NCI-H146 treated with DMSO at 0.1 percent for 48 hours (cell line): ENCODE results near the gene COL16A1.

ENCODE experiments used
- DNase-seq: peaks from one replicate; lab custom pipeline; 2025; ENCODE audit not compliant: unreplicated experiment; lab: John Stamatoyannopoulos, UW

COL16A1 gene

DNA sequence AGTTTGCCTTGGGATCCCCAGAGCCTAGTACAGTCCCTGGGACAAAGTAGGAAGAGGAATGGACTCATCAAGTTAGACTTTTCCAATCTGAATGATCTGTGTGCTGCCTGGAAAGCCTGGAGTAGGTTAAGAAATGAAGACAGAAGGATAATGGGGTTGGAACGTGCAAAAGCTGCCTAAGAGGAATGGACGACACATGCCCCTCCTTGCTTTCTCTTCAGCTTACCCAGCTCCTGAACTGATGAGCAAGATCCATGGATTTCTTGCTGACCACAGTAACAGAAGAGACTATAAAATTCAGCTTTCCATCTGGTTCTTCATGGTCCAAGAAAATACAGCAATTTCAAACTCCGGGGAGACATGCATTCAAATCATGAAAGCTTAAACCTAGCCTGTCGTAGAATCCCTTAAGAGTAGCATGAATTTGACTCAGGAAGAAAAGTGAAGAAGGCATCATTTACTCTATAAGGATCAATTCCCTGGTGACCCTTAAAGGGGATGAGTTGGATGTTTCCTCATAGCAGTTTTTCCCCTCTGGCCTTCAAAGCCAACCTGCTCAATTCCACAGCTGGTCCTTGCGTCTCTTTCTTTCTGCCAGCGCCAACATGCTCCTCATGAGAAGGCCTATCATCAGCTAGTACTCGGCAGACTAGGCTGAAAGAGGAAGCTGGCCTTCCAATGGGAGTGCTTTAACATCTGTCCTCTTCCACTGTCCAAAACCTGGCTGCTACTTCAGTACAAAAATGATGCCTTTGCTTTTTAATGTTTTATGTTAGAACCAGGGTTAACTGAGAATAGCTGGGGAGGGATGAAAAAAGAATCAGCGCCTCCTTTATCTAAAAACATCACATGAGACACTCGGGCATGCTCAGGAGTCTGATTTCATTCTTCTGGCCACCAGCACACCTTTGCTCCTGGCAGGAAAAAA, 53.4 kb downstream of the COL16A1 start:
- DNase-seq: no peak

DNA sequence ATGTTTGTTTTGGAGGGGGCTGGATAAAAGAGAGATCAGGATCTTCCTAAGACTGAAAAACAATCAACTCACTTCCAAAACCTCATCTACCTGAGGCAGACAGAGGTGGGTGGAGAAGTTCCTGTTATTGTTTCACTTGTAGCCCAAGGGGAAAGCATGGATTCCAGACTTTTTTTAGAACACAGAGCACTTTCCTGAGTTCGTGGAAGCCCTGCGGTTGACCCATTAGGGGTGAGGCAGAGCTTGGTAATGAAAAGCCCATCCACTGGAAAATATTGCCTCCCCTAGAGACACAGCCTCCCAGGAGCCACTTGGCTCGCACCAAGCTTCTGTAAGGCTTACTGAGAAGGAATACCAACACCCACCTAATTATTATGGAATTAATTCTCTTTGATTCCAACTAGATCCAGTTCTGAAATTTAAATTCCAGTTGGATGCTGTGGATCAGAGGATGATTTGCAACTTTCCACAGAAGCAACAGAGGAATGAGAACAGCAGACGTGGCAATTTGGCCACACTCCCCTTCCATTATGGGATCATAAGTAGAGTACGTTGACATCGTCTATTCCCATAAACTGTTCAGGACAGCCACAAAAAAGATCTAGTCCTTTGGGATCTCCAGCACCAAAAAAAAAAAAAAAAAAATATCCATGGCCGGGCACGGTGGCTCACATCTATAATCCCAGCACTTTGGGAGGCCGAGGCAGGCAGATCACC, 55.0 kb downstream of the COL16A1 start:
- DNase-seq: no peak

DNA sequence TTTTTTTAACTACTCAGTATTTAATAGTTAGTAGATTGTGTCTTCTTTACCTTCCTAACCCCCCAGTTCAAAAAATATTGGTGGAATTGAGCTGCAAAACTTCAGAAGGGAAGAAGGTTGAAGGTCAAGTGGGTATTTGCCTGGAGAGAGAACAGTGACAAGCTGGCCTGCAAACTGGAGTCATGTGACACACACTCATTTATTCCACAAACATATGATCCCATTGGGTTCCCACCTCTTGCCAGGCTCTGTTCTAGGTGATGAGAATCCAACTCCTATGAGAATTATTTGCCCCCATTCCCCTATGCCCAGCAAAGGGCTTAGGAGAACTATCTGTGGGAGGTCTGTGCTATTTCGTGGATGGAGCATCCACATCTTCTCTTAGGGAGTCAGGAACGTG, 55.6 kb downstream of the COL16A1 start:
- DNase-seq: no peak

DNA sequence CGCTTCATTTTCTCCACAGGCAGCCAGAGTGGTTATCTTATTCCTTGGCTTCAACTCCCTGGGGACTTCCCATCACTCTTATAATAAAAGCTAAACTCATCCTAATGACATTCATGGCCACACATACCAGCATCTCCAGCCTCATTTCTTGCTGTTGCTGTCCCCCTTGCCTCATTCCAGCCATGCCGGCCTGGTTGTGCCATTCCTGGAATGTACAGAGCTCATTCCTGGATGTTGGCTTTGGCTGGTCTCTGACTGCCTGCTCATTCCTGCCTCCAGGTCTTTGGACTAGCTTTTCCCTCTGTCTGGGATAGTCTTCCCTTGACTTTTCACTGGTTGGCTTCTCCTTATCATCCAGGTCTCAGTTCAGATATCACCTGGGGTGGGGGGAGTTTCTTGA, 56.7 kb downstream of the COL16A1 start:
- DNase-seq: no peak

DNA sequence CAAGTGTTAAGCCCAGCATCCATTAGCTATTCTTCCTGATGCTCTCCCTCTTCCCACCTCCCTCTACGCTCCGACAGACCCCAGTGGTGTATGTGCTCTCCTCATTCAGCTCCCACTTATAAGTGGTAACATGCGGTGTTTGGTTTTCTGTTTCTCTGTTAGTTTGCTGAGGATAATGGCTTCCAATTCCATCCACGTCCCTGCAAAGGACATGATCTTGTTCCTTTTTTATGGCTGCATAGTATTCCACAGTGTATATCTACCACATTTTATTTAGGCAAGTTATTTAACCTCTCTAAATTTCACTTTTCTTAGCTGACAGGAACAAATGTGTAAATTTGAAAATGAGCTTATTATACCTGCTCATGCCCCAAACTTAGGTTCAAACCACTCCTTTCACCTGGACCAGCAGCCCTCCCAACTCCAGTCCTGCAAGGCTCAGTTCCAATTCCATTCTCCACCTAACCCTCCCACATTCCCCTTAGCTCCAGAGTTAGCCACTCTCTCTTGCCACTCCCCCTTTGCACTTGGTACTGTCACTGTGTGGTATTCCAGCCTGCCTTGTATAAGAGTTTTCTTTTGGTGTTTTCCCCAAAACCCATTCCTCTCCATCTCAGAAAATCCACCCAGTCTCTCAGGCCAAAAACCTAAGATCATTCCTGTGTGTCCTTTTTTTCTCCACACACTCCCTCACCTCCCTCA, 57.4 kb downstream of the COL16A1 start:
- DNase-seq: no peak

DNA sequence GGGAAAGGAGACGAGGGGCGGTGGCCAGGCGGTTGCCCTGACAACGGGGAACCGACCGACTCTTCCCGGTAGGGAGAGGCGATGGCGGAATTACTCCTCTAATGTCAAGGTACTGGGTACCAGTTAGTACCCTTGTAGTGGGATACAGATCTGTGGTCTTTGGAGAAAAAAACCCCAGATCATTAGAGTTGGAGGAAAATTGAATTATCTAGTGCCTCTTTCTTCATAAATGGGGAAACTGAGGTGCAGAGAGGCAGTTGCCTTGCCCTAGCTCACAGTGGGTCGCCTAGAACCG, 58.6 kb downstream of the COL16A1 start:
- DNase-seq: no peak

DNA sequence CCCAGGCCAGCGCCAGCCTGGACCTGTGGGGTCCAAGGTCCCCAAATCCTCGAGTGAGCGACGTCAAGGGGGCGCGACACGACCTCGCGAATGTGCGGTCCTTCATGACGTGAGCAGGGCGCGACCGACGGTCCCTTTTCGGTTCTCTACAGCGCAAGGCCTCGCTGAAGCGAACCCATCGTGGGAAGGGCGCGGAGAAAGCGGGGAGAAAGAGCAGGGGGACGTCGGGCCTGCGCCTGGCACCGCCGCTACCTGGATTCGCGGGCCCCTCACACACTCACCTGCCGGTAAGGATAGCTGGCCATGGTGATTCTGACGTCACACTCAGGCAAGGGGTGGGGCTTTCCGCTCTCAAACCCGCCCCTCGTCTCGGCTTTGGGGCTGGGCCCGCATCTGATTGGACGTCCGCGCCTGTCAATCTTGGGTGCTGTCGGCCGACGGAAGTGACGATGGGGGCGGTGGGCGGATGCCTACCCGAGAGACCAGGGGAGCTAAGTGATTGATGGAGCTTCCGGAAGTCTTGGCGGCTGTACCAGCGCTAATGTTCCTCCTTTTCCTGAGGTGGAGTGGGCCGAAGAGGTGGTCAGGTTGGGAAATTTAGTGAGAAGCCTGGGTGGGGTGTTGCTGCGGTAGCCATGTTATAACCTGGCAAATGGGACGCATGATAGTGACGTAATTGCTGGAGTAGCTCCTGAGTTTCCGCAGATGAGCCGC, 59.1 kb downstream of the COL16A1 start, which contains the start of gene PEF1:
TSS of gene PEF1 (minus strand) at position 317 of the 714 bp plus-strand sequence. CDS start at position 305, 12 bp downstream.
- peak; percentile 96 for DNase-seq

DNA sequence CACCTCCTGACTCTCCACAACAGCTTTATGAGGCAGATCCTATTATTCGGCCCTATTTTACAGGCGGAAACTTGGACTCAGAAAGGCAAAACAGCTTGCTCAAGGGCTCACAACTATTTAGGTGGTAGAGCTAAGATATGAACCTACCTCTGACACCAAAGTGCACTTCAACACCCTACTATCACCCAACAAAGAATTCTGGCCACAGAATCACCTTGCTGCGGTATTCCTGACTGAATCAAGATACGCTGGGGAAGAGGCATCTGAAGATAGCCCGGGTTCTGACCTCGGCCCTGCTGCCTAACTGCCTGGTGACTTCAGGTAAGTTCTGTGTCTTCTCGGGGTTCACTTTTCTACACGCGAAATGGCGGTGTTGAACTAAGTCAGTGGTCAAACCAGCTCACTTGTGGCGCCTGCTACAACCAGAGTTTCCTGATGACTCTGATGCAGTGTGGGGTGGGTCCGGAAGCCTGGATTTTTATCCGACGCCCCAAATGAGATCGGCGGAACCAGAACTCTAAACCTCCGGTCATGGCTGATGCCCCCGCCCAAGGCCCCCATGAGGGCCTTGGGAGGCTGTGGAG, 59.7 kb downstream of the COL16A1 start:
- DNase-seq: no peak

DNA sequence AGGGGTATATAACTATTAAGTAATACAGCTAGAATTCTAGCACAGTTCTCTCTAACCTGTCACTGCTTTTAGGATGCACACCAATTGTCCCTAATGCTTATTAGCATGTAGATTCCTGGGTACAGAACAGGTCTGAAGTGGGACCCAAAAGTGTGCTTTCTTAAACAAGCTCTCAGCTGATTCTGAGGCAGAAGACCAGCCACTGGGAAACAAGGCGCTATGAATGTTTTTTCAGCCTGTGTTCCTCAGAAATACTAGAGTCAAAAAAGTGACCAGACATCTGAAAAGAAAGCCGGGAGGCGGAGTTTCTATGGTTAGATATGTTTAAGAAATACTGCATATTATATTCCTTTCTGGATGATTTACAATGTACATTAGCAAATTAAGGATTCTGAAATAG, 60.9 kb downstream of the COL16A1 start:
- DNase-seq: no peak

DNA sequence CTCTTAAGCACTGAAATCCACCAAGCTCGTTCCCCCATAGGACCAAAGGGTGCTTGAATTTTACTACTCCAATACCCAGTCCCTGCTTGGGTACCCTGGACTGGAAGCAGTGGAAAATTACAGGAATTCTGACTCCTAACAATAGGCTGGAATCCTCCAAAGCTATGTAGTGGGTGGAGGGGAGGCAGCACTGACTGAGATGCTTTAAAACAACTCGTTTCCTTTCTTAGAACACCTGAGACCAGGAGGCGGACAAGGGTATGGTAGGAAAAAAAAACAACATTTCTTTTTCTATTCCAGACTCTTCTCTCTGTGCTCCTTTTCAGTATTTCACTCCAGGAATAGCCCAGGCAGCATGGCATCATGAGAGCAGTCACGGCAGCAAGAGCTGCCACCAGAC, 61.5 kb downstream of the COL16A1 start:
- DNase-seq: no peak

DNA sequence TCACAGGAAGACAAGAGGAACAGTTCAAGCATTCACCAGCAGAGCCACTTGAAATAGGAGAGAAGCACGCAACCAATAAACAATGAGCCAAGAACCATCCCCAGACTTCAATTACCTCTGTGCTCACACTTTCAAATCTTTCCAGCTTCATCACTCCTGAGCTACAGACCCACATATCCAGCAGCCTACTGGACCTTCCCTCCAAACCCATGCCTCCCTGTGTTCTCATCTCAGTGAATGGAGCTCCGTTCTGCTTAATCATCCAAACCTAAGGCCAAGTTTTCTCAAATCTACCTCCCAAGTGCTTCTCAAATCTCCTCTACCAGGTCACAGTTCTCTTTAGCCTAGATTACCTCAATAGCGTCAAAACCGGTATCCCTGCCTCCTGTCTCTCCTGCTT, 62.9 kb downstream of the COL16A1 start:
- DNase-seq: no peak

DNA sequence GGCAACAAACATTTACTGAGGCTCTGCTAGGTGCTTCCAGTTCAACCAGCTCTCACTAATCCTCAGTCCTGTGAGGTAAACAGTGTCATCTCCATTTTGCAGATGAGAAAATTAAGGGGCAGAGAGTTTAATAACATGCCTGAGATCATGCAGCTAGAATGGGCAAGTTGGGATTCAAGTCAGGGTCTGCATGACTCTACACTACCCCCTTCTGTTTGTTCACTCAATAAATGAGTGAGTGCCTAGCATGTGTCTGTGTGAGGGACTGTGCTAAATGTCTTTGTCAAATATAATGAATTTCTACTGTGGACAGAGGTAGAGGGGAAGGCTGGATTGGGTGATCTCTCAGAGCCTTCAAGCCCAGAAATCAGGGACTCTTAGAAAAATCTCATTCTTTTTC, 63.6 kb downstream of the COL16A1 start:
- DNase-seq: no peak

DNA sequence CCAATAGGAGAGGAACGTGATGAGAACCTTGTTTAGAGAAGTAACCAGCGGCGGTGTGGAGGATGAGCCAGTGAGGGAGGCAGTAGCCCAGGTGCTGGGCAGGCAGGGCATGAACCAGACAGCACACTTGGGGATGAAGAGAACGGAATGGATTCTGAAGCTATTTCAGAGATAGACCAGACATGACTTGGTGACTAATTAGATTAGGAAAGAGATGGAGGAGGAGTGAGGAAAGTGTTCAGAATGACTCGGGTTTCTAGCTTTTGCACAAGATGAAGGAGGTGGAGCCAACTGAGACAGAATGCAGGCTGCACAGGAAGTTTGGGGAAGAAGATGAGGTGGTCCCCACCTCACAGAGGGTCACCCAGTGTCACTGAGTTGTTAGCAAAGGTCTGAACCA, 64.3 kb downstream of the COL16A1 start:
- no peak for DNase-seq

DNA sequence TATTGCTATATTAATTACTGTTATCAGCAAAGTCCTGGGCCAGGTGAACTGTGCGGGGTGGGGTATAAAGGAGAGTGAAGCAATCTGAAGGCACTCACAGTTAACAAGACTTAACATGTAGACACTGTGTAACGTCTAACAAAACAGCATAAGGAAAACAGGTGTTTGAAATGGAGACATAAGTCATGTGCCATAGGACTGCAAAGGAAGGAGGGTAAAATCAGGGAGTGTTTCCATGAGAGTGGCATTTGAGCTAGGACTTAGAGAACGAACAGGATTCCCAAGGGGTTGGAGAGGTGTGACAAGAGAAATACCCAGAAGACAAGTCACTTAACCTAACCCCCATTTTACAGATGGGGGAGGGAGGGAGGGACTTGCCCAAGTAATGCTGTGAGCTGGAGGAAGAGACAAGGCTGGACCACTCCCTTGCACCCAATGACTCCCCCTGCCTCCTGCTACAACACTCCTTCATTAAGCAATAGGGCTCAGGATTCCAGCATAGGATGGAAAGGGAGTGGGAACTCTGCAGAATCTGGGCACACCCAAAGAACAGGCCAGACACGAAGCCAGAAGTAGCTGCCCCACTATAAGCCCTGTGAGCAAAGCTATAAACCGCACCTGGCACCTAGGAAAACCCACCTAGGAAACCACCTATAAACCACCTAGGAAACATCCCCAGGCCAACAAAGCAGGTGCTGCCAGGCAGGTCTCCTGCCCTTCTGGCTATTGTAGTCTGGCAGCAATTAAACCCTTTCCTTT, 65.7 kb downstream of the COL16A1 start:
- no peak for DNase-seq

DNA sequence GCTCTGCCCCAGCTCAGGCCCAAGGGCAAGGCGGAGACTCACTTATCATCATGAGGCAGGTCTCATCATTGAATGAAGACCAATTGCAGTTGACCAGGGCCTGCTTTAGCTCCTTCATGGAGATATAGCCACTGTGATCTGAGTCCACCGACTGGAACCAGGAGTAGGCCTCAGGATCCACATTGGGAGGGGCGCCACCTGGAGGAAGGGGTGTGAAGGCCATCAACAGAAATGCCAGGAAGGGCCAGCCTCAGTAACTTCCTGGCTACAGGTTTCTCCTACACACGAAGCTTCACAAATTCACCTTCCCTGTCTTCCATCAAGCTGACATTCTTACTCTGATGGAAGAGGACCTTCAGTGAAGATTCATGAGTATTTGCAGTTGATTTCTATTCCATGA, 70.7 kb downstream of the COL16A1 start:
- DNase-seq: no peak

DNA sequence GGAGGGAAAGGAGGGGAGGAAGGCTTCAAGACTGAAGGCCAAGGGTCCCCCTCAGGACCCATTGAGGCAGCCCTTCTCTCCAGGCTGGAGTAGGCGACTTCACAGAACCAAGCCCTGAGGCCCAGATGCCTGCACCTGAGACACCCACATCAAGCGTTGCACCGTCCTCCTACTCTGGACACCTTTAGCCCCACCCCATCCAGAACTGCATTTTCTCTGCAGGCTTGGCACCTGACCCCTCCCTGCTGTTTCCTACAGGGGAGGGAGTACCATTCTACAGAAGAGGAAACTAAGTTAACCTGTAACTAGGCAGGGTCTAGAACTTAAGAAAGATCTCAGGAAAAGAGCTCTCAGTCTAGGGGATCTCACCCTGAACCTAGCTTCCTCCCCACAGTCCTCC, 71.2 kb downstream of the COL16A1 start:
- no peak for DNase-seq

DNA sequence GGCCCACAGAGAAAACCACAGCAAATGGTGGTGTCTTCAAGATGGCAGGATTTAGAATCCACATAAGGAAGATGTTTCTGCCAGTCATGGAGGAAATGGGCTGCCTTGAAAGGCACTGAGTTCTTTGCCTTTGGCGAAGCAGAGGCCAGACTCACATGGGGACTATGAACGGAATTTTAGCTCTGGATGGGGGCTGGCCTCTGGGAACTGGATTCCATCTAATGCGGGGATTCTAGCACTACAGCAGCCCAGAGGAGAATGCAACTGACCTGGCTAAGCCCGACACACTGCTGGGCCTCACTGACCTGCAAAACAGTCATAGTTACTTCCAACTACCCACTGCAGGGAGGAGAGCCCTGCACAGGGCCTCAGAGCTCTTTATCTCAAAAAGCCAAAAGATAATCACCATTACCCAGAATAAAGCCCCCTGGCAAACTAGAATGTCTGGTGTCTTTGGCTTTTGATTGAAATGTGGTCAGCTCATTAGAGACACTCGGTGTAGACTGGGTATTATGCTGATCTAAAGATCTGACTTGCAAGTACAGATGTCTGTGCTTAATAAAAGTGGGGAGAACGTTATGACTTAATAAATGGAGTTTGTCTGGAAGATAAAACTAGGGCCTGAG, 74.8 kb downstream of the COL16A1 start:
- DNase-seq: no peak

DNA sequence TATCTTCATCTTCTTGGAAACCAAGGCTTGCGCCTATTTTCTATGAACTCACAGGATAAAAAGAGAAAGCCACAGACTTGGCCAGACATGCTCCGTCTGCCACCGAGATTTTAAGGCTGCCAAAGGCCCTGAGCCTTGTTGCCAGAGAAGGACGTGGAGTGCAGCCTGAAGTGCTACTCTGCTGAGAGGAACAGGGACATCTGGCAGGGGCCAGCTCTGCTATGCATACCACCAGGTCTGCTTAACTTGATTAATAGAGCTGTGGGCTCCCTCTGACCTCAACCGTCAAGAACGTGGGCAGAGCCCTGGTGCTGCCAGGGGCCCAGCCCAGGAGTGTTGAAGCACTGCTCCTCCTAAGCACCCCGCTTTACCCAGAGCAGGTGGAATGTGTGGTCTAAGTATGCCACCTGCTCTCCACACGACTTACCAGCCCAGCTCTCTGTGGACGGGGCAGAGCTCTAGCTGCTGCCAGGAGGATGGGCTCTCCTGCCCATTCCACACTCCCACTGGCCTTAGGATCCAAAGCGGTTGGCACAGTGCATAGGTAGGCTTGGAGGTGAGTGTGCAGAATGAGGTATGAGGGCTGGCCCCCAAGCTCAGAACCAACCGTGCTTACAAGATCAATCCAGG, 75.8 kb downstream of the COL16A1 start:
- DNase-seq: no peak

DNA sequence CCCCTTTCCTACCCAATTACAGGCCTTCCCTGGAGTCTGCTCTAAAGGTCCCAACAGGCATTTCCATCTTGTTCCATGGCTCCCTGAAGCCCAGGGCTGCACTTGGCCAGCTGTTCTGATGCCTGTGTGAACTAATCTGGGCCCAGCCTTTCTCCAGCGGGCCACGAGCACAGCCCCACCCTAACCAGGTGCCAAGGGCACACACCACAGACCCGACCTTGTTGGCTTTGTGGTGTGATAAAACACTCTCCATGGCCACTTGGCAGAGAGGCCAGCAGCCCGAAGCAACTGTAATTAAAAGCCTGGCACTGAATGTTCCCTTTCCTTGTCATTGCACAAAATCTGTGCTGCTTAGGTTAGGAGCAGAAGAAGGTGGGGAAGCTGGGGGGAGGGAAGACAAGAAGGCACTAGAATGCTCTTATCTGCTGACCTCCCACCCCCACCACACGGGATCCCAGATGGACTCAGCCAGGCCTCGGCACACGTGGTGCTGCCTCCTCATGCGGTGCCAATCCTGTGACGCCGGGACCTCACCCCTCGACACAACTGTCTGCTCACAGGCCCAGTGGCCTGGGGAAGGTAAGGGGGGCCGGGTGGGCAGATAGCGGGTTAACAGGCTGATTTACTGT, 76.4 kb downstream of the COL16A1 start:
- no peak for DNase-seq
